Left lung (tissue), 10 donors: ENCODE measurements around the gene COA4. TPM values are rescaled to one million over a fixed set of nuclear protein-coding genes. Genes with fewer than 3 reads are reported as not detected.

ENCODE experiments used
- ATAC-seq: fragments of 200-7000 bp; cut with Tn5 transposase; one replicate; pipeline ENCODE4 v1.9.1; 2020; ENCODE audit warnings: moderate library complexity
- DNase-seq, 4 donors: peaks; one replicate each; pipeline ENCODE4 v3.0.0-alpha.2; 2013 to 2020
- H3K27ac ChIP-seq, 2 donors: fragments of 200-600 bp; sonication (generic) in 1 of 2; one replicate each; pipeline versions ENCODE4 v1.5.0 to v1.8.0; 2020 to 2021
- H3K27me3 ChIP-seq, 2 donors: fragments of 200-600 bp; sonication (generic) in 1 of 2; one replicate each; pipeline versions ENCODE4 v1.5.0 to v1.8.0; 2020 to 2021
- H3K36me3 ChIP-seq, 2 donors: fragments of 200-600 bp; sonication (generic) in 1 of 2; one replicate each; pipeline versions ENCODE4 v1.5.0 to v1.8.0; 2020 to 2021
- H3K4me1 ChIP-seq, 2 donors: fragments of 200-600 bp; one replicate each; pipeline ENCODE4 v1.8.0; 2021
- H3K4me3 ChIP-seq, 2 donors: fragments of 200-600 bp; sonication (generic) in 1 of 2; one replicate each; pipeline versions ENCODE4 v1.5.0 to v1.8.0; 2020 to 2021; ENCODE audit warnings: mild to moderate bottlenecking in 1 of 2
- H3K9me3 ChIP-seq, 2 donors: fragments of 200-600 bp; sonication (generic) in 1 of 2; one replicate each; pipeline versions ENCODE4 v1.5.0 to v1.8.0; 2020 to 2021
- intact Hi-C, 2 donors: fragments of 100-400 bp; cut with DNase I; formaldehyde crosslinking; loops; one replicate each; pipeline versions ENCODE4 v1.11.2 to v1.14.2; 2022
- polyA plus RNA-seq, 6 donors: library from polyadenylated mRNA; unstranded; fragments of 120-200 nt; gene quantifications; one replicate each; pipeline ENCODE4 v1.2.1, GENCODE V29; 2013; ENCODE audit not compliant: insufficient read length in 6 of 6
- total RNA-seq, 2 donors: library from RNA; stranded (reverse); fragmentation: NEBNext Ultra II Directional; extraction: Animal tissue kit (Norgen Biotek cat#: 25700); gene quantifications; one replicate each; pipeline ENCODE4 v1.2.1, GENCODE V29; 2021
- TF ChIP-seq, protein P1 (sequence below), 2 donors: fragments of 200-600 bp; sonication (generic) in 1 of 2; IDR thresholded peaks; one replicate each; pipeline versions ENCODE4 v1.5.0 to v1.8.0; 2021; ENCODE audit warnings: antibody characterized with exemption in 2 of 2
- donor health status: DM: no; HTN: yes; CAD: no.
- donor health status: DM: no; HTN: no; CAD: no.

COA4 gene
- total and polyA plus RNA-seq, 8 donors, result 44.0 to 66.8 (median 54.5) TPM

DNA sequence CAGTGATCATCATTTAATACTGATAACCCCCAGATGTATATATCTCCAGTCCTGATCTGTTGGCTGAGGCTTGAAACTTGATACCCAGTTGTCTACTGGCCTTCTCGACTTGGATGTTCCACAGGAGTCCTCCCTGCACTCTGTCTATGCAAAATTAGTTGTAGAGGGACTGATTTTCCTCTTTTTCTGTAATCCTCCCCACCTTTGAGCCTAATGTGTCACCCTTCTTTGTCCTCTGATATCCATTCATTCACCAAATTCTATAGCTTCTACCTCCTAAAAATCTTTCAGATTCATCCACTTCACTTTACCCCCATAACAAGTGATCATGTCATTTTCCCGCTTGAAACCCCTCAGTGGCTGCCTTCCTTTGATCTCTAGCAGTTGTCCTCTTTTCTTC, 16.4 kb downstream of the COA4 start:
- DNase-seq (no peak), ATAC-seq (no peak)
- peaks cover 0 to 37% of the 10 kb centered on the region in 2 donors for H3K36me3 ChIP-seq
- H3K4me1 ChIP-seq, result no peaks in the 10 kb centered on the region
- TF ChIP-seq, protein P1, sequence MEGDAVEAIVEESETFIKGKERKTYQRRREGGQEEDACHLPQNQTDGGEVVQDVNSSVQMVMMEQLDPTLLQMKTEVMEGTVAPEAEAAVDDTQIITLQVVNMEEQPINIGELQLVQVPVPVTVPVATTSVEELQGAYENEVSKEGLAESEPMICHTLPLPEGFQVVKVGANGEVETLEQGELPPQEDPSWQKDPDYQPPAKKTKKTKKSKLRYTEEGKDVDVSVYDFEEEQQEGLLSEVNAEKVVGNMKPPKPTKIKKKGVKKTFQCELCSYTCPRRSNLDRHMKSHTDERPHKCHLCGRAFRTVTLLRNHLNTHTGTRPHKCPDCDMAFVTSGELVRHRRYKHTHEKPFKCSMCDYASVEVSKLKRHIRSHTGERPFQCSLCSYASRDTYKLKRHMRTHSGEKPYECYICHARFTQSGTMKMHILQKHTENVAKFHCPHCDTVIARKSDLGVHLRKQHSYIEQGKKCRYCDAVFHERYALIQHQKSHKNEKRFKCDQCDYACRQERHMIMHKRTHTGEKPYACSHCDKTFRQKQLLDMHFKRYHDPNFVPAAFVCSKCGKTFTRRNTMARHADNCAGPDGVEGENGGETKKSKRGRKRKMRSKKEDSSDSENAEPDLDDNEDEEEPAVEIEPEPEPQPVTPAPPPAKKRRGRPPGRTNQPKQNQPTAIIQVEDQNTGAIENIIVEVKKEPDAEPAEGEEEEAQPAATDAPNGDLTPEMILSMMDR (IDR thresholded peaks at IDR 0.05), result no peak
- H3K9me3 ChIP-seq, result no peaks in the 10 kb centered on the region
- H3K4me3 ChIP-seq, result no peak overlapping the region
- H3K27me3 ChIP-seq, result no peaks in the 10 kb centered on the region
- H3K27ac ChIP-seq, result no peak overlapping the region
- intact Hi-C loops, result no loop called here

DNA sequence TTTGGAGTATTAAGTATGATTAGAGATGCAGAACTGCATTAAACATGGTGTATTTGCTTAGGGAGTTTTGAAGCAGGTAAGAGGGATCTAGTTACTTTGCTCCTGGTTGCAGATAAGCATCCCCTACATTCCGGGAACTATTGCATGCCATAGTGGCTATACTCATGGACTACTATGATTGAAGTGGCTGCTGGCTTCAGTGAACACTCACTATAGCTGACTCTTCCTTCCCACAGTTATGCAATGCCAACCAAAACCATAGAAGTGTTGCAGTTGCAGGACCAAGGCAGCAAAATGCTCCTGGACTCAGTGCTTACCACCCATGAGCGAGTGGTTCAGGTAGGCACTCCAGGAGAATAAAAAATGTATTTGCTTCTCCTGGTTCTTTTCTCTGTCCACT, 17.0 kb downstream of the COA4 start:
- Histone ChIP-seq H3K27me3 (no peaks in the 10 kb centered on the region), H3K36me3 (peaks cover 0 to 32% of the 10 kb centered on the region in 2 donors), H3K4me3 (no peak overlapping the region), H3K27ac (no peak overlapping the region), H3K9me3 (no peaks in the 10 kb centered on the region), H3K4me1 (no peaks in the 10 kb centered on the region)
- TF ChIP-seq, protein P1 (IDR thresholded peaks at IDR 0.05), result no peak
- ATAC-seq (no peak), DNase-seq (no peak)
- intact Hi-C loops, result no loop called here

DNA sequence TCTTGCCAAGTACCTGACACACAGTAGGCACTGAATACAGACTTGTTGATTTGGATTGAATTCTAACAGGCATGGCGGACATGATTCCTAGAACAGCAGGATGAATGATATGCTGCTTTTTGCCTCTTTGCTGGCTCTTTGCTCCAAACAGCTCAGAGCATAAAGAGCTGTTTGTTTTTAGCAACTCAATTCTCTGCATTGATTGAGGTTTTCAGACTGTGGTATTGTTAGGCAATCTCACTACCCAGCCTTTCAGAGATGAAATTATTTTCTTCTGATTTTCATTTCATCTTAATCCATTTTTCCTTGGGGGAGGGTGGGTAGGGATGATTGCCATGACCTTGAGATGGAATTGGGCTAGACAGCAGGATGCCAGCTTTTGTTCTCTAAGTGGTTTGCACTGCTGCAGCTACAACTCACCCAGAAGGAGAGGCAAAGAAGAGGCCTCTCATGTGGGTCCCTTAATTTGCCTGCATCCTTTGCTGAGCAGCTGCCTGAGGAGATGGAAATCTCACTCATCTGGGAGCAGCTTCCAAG, 20.5 kb downstream of the COA4 start:
- Histone ChIP-seq H3K9me3 (no peaks in the 10 kb centered on the region), H3K36me3 (peaks cover 0 to 18% of the 10 kb centered on the region in 2 donors), H3K27me3 (no peaks in the 10 kb centered on the region), H3K4me3 (no peak overlapping the region), H3K4me1 (no peaks in the 10 kb centered on the region), H3K27ac (no peak overlapping the region)
- intact Hi-C loops, result no loop called here
- no peak for ATAC-seq
- DNase-seq, result no peak
- TF ChIP-seq, protein P1 (IDR thresholded peaks at IDR 0.05), result no peak

DNA sequence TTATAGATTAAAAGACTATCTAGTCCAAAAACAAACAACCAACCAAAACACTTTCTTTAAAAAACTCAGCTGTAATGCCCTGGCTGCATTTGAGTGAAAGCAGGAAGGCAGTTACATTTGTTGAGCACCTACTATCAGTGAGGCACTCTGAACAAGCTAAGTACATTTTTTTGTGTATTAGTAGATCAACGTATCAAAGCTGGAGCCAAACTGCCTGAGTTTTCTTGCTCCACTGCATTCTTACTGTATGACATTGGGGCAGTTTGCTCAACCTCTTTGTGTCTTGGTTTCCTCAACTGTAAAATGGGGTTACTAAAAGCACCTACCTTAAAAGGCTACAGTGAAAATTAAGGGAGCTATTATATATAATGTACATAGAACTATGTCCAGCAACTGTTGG, 22.0 kb downstream of the COA4 start:
- H3K4me1 ChIP-seq, result no peaks in the 10 kb centered on the region
- intact Hi-C loops, result no loop called here

DNA sequence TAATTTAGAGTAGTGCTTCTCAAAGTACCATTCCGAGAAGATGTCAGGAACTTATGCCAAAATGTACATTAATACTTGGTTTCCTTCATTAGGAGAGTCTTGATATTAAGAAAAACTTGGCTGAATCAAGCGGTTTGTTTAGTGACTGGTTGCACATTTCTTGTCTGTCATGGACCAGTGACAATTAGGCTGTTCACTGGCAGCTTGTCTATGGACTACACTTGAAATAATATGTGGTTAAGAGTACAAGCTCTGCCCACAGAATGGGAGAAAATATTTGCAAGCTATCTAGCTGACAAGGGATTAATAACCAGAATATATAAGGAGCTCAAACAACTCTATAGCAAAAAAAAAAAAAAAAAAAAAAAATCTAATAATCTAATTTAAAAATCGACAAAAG, 24.6 kb downstream of the COA4 start:
- Histone ChIP-seq H3K36me3 (peaks cover 0 to 14% of the 10 kb centered on the region in 2 donors), H3K9me3 (no peaks in the 10 kb centered on the region), H3K4me1 (no peaks in the 10 kb centered on the region), H3K27me3 (no peaks in the 10 kb centered on the region), H3K27ac (no peak overlapping the region), H3K4me3 (no peak overlapping the region)
- intact Hi-C loops, result no loop called here
- ATAC-seq, result no peak
- TF ChIP-seq, protein P1 (IDR thresholded peaks at IDR 0.05), result no peak
- DNase-seq, result no peak

More for the DNA sequence above, 22.0 kb downstream of the COA4 start:
- Histone ChIP-seq H3K27ac (no peak overlapping the region), H3K4me3 (no peak overlapping the region), H3K27me3 (no peaks in the 10 kb centered on the region), H3K36me3 (peaks cover 0 to 12% of the 10 kb centered on the region in 2 donors), H3K9me3 (no peaks in the 10 kb centered on the region)
- no peak for ATAC-seq
- TF ChIP-seq, protein P1 (IDR thresholded peaks at IDR 0.05), result no peak
- DNase-seq, result no peak
